GF-D8 (cell line): ENCODE data around the gene SEZ6L.

Source experiments
- DNase-seq: peaks from one replicate; lab custom pipeline; 2025; lab: John Stamatoyannopoulos, UW

SEZ6L gene

DNA sequence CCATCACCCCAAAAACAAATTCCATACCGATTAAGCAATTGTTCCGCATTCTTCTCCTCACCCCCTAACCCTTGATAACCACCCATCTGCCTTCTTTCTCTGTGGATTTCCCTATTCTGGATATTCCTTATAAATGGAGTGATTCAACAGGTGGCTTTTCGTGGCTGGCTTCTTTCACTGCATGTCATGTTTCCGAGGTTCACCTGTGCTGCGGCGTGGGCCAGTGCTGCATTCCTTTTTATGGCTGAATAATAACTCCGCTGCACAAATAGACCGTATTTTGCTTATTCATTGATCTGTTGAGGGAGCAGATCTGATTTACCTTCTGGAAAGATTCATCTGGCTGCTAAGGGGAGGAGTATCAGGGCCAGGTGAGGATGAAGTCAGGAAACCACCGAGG, 165.0 kb downstream of the SEZ6L start:
- DNase-seq = no peak

DNA sequence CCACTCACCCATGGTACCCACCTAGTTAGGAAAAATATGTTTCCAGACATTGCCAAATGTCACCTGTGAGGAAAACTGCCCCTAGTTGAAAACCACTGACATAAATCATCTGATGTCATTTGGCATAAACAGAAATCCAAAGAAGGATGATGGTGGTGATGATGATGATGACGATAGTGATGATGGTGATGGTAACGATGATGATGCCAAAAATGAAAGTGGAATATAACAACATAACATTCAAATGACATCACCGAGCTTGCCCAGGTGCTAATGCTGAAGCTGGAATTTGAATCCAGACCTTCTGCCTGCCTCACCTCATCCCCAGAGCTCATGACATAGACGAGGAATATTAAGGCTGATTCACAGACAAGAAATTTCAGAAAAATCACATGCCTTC, 167.5 kb downstream of the SEZ6L start:
- no peak for DNase-seq

DNA sequence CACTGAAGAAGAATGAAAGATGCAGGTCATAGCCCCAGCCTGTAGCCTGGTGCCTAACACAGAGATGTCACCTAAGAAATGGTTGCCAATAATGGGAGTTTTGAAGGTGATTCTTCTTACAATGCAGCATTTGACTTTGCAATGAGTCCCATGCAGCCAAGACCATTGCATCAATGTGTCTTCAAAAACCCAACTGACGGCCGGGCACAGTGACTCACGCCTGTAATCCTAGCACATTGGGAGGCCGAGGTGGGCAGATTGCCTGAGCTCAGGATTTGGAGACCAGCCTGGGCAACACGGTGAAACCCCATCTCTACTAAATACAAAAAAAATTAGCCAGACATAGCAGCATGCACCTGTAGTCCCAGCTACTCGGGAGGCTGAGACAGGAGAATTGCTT, 170.5 kb downstream of the SEZ6L start:
- DNase-seq = no peak

DNA sequence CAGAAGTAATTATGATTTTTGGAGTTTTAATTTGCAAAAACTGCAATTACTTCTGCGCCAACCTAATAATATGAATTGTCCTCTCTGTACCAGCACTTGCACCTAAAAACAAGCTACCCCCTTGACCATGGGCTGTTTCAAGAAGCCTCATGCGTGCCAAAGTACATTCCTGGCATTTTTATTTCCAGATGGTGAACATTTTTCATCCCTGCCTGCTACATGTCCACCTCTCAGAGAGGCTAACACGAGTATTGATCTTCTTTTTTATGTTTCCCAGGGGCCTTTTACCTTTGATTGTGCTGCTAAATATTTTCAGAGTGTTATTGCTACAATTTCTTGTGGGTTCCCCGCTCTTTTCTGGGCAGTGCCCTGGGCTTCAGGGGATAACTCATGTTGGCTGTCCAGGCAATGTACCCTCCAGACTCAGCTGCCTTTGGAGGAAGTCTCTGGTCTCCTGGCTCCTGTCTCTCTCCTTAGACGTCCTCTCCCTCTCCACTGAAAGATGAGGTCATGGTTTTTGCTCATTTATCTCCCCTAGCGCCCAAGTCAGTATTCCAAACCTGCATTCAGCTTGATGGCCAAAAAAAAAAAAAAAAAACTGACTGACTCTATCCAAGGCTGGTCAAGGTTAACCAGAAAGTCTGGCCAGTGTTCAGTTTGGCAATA, 173.6 kb downstream of the SEZ6L start:
- DNase-seq = no peak

- DNase-seq = no peak
Observed at GRCh38 chr22:26345496-26345895, 176.2 kb downstream of the SEZ6L start.

GRCh38 chr22:26348810-26349526, 179.7 kb downstream of the SEZ6L start:
- no peak for DNase-seq

DNA sequence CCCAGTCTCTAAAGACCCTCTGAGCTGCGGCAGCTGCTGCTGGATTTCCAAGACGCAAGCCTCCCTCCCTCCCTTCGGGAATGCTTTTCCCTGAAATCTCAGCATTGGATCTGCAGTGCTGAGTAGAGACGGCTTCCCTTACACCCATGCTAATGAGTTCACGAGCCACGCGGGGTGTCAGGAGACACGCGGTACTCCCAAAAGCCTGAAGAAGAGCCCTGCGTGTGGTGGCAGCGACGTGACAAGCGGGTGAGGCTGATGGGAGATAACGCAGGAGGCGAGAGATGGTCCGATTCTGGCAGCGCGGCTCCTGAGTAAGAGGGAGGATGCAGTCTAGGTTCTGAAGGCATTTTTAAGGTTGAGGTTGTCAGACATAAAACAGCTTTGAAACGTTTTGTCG, 185.4 kb downstream of the SEZ6L start:
- DNase-seq = no peak

DNA sequence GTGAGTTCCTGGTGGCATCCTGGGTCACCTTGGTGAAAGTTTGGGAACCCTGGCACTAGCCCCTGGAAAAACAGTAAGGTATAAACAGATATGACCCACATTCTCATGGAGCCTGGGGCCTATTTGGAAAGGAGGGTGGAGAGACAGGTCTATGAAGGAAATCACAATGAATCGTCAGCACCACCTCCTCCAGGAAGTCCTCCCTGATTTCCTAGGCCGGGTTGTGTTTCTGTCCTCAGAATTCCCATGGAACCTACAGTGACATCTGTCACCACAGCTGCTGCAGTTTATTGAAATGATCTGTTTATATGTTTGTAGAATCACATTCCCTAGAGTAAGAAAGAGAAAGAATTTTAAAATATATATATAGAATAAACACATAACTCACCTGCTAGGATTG, 188.0 kb downstream of the SEZ6L start:
- no peak for DNase-seq

GRCh38 chr22:26357813-26358212, 188.6 kb downstream of the SEZ6L start:
- DNase-seq = no peak

DNA sequence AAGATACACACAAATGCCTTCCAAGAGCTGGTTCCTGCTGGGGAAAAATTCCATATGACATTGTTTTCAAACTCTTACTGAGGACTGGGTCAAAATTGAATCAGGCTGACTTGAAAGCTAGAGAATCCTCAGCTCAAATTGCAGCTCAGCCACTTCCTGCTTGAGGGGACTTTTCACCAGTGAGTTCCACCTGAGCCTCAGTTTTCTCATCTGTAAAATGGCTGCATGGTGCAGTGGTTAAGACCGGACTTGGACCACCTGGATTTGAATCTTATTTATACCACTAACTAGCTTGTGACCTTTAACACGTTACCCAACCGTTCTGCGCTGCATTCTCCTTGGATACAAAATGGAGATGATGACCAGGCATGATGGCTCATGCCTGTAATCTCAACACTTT, 189.9 kb downstream of the SEZ6L start:
- no peak for DNase-seq

DNA sequence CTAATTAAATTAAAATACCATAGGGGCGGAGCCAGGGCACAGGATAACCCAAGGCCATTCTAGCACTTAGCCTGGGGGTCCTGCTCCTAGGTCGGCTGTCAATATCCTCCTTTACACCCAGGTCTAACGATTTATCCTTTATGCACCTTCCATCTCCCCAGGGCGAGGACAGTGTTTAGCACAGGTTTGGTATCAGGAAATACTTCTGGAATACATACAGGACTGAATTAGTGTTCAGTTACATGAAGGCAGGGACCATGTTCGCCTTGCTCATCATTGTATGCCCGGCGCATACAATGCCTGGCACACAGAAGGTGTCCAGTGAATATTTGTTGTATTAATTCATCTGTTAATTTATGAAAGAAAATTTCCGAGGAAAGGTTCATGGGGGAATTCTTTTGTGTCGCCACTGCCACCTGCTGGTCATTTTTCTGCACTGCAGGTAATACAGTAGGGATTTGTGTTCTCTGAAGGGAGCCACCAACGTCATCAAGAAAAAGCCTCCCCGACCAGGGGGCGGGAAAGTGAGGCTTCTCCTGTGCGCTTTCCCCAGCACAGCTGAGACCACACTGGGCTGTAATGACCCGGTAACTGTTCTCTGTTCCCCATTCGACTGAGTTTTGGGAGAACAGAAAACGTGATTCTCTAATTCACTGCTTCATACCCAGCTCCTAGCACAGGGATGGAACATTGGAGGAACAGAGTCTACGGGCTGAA, 191.1 kb downstream of the SEZ6L start:
- no peak for DNase-seq

DNA sequence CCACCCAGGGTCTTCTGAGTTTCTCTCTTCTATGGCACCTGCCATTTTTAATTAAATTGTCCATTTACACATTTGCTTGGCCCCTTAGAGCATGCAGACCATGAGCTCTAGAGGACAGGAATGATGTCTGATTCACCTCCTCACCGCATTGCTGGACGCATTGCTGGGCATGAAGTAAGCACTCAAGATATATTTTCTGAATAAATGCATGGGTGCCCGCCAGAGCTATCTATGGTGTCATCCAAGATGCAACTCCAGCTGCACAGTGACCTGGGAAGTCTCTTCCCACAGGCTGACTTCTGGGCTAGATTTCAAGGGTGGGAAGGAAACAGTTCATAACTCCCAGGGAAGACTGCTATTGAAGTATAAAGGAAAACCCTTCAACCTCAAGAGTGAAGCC, 193.2 kb downstream of the SEZ6L start:
- no peak for DNase-seq

GRCh38 chr22:26364066-26365015, 195.1 kb downstream of the SEZ6L start:
- DNase-seq = no peak

GRCh38 chr22:26367402-26368245, 198.4 kb downstream of the SEZ6L start:
- DNase-seq = no peak

GRCh38 chr22:26372890-26373289, 203.6 kb downstream of the SEZ6L start:
- DNase-seq = no peak

- DNase-seq = no peak
Observed at GRCh38 chr22:26374391-26375026, 205.2 kb downstream of the SEZ6L start.

GRCh38 chr22:26377170-26377830, 208.0 kb downstream of the SEZ6L start:
- no peak for DNase-seq

- DNase-seq = no peak
Observed at GRCh38 chr22:26380072-26380830, 211.0 kb downstream of the SEZ6L start.

- DNase-seq = no peak
Observed at GRCh38 chr22:26382782-26383181, 213.5 kb downstream of the SEZ6L start.
